NCI-H1694 (cell line): ENCODE results near the gene C4orf50.

Source experiments
- DNase-seq: peaks from one replicate; lab custom pipeline; 2025; lab: John Stamatoyannopoulos, UW

C4orf50 gene

DNA sequence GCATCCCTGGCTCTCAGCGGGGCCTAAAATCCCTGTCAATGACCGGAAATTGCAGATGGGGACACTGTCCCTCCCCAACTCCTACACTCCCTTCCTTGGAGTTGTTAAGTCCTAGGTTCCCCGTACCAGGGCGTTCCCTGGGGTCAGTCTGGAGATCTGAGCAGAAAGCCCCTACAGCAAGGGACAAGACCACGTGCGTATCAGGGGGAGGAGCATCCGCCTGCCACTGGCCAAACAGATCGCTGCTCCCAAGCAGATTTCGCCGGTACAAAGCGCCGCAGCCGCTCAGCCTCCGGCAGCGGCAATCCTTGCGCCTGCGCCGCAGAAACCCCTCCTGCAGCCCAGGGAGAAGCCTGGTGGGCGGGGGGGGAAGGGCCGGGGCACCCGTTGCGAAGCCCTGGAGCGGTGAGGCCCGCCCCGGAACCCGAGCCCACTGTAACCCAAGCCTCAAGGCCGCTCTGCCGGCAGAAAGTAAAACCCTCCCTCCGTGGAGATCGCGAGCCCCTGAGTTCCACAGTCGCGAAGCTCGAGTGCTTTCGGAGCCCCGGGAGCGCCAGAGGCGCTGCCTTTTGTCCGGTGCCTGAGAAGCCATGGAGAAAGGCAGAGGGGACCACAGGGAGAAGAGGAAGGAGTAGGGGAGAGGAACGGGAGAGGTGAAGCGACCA is 128.0 kb downstream of the C4orf50 start:
- DNase-seq, result peak; percentile 64

DNA sequence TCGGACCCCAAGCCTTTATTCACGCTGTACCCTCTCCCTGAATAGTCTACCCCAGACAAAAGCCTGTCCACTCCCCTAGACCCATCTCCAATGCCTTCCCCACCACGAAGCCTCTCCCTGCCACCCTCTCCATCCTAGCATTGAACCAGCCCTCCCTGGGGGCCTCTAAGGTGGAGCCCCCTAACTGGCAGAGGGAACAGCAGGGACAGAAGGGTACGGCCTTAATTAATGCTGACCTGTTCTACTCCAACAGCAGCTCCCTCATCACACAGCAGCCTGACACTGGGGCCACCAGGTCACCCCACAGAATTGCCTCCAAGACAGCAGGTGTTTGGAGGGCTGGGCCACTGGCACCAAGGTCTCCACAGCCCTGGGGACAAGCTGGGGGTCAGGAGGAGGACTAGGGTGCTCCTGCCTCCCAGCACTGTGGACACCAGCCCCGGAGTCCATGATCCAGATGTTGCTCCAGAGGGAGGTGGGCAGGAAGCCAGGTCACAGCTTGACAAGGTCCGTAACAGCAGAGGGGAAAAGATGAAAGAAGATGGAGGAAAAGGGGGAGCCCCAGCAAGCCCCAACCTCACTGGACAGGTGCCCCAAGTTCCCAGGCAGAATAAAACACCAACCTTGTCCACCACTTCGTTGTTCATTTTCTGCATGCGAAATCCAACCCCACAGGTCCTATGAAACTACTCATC is 129.1 kb downstream of the C4orf50 start:
- no peak for DNase-seq

DNA sequence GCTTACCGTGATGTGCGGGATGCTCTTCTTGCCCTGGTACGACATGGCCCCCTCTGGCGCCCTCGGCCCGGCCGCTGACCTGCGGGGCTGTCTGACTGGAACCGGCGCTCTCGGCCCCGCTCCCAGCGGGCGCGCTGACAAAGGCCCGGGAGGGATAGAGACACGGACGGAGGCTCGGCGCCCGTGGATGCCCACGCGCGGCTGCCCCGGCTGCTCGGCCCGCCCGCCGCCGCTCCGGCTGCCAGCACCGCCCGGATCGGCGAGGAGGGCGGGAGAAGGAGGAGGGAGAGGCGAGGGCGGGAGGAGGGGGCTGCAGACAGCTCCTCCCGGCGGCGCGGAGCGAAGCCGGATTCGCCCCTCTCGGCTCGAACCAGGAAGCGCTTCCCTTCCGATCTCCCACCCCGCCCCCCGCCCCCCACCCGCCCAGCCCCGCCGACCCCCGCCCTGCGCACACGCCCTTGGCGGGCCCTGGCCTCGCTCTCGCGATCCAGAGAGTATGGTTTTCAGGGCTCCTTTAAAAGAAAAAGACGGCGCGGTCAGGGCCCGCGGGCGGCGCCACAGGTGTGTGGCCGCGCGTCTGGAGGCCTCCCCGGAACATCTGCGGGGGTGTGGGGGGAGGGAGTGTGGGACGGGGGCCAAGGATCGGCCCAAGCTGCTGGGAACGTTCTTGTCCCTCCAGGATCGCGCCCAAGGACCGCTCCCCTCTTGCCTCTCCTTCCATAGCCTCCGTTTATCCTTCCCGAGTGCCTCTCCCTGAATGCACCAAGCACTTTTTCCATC is 129.8 kb downstream of the C4orf50 start:
- peak; percentile 39 for DNase-seq

DNA sequence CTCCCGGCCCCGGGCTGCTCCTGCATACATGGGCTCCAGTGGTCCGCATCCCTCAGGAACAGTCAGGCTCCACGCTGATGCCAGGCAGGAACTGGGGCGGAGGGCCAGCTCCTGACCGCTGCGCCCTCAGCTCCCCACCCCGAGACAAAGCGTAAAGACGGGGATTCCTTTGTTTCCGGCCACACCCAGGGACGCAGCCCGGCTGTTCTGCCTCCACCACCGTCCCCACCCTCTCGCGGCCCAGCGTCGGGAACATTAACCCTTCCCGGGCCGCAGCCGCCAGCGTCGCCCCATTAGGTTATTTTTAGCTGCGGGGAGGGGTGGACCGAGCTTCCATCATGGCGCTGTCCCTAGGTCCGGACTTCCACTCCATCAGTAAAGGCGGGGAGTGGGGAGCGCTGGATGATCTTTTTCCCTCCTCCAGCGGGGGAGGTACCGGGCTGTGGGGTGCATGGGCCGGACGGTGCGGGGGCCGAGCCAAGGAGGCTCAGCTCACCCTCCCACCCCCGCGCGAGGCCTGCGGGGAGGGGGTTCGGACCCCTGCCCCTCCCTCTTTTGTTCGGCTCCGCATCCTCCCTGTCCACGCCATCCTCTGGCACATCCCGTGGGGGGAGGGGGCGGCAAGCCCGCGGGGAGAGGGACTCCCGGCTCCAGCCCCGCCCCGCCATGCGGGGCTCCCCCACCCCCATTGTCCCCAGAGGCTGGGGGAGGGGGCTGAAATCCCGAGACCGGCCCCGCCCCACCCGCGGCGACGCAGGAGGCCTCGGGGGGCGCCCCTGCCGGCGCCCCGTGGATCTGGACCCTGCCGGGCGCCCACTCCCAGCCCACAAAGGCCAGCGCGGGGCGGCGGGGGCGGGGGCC is 130.6 kb downstream of the C4orf50 start:
- DNase-seq, result no peak

DNA sequence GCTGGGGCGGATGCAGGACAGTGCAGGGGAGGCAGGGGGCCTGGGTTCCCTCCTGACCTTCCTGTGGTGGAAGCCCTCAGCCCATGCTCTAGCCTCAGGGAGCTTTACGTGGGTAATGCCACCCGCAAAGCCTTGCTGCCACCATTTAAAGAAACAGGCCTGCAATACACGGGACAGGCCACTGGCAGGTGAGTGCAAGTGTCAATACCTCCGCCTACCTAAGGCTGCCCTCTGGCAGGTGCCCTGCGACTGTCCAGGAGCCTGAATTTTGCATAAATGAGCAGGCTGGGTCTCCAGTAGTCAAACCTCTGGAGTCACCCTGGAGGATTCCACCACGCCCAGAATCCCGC is 131.2 kb downstream of the C4orf50 start:
- no peak for DNase-seq

DNA sequence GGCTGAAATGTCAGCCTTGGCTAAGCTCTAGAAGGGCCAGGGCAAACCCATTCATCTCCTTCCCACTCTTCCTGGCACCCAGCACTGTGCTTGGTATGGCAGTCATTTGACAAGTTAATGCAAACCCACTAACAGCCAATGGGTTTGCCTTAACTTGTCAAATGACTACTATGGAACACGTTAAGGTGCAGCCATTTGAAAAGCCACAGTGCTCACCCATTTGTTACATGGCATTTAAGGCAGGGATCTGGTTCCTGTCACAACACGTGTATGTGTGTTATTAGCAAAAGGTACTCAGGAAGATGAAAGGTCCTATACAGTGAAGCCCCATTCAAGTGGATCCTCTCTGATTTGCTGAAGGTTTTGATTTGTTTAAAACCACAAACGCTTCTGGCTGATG is 132.5 kb downstream of the C4orf50 start:
- no peak for DNase-seq

DNA sequence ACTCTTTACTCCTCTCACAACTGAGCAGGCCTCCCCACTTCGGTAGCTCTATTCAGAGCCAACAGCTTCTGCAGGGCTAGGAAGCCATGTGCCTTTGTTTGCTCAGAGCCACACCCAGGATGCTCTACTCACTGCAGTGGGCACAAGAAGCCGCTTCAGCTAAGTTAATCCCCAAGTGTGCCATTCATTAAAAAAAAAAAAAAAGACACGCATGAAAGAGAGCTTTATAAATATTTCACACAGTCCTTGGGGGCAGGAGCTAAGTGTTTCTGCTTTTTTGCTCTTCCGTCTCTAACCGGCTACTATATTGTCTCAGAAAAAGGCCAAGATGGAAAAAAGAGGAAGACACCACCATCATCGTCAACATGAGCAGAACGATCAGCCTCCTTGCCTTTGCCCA is 133.4 kb downstream of the C4orf50 start:
- no peak for DNase-seq

DNA sequence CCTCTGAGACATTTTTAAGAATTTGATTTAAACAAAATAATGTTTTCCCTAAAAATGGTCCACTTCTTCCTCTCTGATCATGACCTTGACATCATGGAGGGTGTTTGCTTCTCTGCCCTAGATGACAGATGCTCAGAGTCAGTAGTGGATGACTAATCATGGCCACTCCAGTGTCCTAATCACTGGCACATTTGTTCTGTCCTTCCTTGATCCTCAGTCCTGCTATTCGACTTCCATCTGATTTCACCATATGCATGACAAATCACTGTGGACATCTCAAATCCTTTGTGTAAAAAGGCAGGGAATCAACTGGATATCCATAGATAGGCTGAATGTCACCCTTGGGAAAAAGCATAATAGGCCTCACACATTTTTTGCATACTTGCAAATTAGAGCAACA is 134.3 kb downstream of the C4orf50 start:
- no peak for DNase-seq

DNA sequence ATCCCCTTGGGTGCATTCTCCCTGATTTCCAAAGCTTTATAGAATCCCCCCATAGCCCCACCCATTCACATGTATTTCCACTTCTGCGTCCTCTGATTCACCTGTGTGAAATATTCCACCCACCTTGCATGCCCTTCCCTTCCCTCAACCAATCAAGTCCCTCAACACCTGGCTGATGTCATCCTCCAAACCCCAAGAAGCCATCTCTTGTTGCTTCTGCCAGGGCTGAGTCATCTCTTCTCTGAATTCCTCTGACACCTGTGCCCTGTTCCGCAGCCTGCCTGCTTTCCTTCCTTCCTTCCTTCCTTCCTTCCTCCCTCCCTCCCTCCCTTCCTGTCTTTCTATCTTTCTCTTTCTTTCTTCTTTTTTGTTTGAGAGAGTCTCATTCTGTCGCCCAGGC is 135.3 kb downstream of the C4orf50 start:
- no peak for DNase-seq

DNA sequence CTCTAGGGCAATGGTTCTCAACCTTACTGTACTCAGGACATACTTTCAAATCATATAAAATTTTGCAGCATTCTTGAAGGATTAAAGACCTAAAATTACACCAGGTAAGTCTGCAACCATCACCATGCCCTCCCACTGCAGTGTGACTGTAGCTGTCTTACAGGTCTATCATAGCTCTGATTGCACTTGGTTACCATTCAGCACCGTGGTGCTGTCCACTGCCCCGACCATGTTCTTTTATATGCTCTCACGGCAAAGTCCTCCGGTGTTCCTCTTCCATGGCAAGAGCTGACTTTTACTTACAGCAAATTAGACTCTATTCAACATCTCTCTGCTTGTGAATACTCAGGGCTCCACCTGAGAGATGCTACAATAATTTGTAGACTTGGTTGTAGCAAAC is 136.9 kb downstream of the C4orf50 start:
- DNase-seq, result no peak

DNA sequence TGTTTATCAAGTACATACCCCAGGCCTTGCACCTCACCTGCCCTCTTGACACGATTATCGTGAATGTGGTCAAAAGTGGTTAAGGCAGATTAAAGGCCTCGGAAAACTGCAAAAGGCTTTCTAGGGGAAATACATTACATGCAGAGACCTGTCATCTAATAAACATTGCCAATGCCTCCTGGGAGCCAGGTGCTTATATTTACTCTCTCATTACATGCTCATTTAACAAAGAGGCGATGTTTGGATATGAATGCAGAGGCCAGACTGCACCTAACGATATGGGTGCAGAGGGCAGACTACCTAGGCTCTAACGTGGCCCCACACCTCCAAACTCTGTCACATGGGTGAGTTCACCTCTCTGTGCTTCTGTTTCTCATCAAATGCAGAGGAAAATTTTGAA is 139.9 kb downstream of the C4orf50 start:
- no peak for DNase-seq

DNA sequence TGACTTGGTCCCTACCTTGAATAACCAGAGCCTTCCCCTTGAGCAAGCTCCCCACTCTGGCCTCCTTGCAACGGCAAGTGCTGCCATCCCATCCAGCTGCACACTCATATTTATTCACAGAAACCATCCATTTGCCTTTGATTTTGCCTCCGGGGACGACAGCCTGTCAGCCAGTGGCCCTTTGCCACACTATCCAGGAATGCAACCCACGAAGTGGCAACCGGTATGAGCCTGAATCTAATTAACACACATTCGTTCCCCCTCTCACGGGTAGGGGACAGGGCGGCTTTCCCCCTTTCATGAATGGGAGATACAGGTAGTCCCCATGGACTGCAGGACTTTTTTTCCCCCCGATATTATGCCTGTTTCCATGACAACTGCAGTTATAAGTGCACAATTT is 140.8 kb downstream of the C4orf50 start:
- no peak for DNase-seq

DNA sequence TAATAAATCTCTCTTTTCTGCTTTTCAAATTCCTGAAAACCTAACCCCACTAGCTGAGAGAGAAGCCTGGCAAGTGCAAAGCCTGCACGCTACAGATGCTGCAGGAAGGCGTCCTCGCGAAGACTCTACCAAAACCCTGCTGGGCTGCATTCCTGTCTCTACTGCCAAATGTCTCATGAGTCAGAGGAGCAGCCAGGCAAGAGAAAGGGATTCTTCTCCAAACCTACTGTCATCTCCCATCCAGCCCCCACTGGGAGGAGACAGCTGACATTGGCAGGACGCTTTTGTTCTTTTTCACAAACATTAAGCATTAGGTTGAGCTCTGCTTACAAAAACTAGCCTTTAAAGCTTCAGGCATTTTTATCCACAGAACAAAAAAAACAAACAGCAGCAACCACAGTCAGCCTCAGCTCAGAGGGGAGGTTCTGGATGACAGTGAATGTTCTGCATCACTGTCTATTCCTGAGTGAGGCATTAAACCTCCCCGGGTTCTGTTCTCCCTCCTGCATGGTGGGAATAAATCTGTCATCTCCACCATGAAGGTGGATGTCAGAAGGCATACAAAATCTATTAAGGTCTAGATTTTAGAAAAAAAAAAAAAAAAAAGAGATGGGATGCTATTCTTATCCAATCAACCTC is 143.3 kb downstream of the C4orf50 start:
- peak; percentile 34 for DNase-seq

DNA sequence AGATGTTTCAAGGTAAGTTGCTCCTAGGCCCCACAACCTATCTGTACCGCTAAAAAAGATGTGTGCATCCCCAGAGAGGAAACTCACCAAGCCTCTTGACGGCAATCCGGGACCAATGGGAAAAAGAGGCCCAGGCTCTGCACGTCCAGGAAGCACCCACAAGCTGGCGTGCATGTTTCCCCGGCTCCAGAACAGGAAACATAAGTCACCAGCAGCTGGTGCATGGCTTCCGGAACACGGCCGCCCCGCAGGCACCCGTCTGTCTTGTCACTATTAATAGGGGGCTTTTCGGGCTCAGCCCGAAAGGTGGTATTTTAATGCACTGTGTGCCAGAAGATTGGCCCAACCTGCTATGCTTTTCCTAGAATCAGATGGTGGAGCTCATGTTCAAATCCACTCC is 147.5 kb downstream of the C4orf50 start:
- peak; percentile 67 for DNase-seq

DNA sequence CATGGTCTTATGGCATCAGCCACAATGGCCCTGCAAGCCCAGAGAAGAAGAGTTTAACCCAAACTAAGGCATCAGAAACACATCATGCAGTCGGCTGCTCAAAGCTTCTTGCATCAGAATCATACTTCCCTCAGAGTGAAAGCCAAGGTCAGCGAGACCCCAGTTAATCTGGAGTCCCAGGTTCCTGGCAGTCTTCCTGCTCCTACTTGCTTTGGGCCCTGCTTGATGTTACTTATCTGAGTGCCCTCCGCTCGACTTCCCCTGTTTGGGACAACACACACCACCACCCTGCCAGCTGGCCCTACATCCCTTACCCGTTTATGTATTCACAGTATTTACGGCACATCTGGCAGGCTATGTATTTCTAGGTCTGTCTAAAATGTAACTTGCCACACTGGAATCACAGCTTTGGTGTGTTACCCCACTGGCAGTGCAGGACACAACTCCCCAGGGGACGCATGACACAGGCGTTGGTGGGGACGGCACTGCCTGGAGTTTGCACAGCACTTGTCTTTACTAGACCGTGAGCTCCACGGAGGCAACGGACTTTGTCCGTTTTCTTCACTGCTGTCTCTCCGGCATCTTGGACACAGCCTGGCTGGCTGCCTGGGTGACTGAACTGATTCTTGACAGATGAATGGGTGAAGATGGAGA is 148.1 kb downstream of the C4orf50 start:
- peak; percentile 42 for DNase-seq

DNA sequence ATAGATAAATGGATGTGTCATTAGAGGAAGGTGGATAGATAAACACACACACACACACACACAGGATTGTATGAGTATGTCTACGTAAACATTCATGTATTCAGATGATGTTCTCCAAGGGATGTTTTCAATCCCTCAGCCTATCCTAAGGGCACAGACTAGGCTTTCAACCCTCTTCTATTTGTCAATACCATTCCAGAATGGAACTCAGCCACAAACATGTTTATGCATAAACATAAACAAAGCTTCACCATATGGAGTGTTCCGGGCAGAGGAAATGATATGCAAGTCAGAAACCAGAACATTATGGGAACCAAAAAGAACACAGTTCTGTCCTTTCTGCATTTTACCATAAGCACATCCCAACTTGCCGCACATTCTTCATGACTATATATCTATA is 150.4 kb downstream of the C4orf50 start:
- no peak for DNase-seq

DNA sequence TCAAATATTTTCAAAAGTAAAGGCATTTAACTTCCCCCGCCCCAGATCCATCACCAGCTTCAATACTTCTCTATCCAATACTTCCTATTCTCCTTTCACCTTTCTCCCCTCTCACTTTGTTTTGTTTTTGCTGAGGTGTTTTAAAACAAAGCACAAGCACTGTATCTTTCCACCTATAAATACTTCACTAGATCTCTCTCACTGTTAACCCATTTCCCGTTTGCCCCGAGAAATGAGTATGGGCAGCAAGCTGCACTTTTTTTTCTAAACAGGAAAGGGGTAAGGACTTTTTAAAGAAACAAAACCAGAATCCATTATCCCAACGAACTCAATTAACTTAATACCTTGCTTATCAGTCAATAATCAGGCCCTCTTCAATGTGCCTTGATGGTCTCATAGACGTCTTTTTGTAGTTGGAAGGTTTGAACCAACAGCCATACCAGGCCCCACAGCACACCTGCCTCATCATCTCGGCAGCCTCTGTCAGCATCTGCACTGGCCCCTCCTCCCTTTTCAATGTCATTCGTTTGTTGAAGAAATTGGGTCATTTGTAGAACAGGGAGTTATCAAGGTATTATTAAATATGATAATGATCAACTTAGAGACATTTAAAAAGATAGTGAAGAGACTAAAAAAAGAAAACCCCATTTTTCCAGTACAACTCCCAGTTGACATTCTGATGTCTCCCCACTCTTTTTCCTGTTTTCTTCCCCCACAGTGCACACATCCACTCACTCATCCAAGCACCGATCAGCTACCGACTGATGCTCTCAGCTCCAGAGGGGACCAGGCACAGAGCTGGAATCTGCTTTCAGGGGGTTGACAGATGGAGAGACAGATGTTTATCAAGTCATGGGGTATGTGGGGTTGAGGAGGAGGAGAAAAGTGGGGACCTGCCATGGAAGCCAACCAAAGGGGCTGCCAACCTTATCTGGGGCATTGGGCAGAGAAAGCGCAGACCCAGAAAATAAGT is 151.1 kb downstream of the C4orf50 start:
- DNase-seq, result peak; percentile 21

DNA sequence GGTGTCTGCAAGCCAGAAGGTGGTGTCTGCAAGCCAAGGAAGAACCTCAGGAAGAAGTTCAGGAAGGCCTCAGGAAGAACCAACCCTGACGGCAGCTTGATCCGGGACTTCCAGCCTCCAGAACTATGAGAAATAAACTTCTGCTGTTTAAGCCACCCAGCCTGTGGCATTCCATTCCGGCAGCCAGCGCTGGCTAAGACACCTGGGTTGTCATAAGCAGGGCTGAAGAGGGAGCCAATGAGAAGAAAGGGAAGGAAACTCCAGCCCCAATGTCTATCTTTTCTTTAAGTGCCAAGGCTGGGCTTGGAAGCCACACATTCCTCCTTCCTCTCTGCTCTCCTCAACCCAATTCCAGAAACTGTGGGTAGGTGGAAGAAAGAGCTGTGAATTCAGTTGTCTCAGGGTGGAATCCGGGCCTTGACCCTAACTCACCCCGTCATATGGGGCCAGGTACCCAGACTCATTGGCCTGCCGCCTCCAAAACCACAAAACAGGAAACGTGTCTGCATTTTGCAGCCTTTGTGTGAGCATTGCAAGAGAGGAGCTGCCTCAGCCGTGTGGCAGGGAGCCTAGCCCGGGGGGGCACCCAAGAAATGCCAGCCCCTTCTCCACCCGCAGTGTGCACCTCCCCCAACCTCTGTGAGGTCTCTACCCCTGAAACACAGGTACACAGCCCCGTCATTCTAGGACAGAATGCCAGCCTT is 152.2 kb downstream of the C4orf50 start:
- DNase-seq, result no peak

DNA sequence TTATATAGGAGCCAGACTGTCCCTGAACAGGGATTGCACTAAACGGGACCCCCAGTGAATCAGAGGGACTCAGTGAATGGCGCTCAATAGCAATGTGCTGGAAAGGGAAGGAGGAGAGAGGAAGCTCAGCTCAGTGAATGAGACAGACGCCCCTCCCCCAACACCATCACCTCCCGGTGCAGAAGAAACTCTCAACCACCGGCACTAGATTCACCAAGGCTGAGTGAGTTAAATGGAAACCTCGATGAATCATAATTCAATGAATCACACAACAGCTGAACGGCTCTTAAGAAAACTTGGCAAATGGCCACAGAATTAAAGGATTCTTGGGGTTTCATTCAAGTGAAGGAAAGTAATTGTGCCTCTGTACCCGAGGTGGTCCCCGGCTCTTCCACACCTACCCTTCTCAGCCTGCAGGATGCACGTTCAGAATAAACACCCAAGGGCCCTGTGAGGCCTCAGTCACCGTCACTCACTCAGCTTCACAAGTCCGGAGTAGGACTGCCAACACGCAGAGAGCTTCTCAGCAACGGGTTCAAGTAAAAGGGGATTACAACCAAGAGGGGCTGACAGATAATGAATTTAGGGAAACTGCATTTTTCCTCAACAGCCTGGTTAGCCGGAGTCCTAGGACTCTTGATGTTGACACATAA is 154.6 kb downstream of the C4orf50 start:
- no peak for DNase-seq
